Measurements from ENCODE around the gene ADORA1. TPM values are rescaled to one million over a fixed set of nuclear protein-coding genes. Genes with fewer than 3 reads are reported as not detected.

The ADORA1 gene
- total RNA-seq, 4 donors from 2014 or later = 1.5 TPM; not detected in 3

DNA sequence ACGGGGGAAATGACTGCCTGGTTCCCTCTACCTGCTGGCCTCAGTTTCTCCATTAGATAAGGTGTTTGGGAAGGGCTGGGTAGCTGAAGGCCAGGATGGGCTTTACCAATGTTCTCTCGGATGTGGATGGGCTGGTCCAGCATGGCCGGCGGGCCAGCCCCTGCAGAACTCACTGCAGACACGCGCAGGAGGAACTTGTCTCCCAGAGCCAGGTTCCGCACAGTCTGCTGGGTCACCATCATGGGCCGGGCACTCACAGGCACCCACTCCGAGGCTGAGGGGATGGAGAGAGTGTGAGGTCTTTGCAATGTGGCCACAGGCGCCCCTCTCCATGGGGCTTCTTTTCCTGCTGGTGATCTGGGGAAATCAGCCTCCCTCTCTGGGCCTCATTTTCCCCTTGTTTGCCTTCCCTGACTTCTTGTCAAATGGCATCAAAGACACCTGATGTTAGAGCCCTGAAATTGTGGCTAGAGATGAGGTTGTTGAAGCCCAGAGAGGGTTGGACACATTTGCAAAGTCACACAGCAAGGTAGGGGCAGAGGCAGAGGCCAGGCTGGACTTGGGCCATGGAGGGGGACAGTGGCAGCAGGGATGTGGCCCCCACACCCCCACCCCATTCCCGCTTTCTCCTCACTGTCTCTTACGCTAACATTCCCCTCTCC lies 46.9 kb downstream of the ADORA1 start:
- no peaks in the 10 kb centered on the region for H3K27me3 ChIP-seq
- no peak overlapping the region for H3K27ac ChIP-seq
- TF ChIP-seq, protein P1, sequence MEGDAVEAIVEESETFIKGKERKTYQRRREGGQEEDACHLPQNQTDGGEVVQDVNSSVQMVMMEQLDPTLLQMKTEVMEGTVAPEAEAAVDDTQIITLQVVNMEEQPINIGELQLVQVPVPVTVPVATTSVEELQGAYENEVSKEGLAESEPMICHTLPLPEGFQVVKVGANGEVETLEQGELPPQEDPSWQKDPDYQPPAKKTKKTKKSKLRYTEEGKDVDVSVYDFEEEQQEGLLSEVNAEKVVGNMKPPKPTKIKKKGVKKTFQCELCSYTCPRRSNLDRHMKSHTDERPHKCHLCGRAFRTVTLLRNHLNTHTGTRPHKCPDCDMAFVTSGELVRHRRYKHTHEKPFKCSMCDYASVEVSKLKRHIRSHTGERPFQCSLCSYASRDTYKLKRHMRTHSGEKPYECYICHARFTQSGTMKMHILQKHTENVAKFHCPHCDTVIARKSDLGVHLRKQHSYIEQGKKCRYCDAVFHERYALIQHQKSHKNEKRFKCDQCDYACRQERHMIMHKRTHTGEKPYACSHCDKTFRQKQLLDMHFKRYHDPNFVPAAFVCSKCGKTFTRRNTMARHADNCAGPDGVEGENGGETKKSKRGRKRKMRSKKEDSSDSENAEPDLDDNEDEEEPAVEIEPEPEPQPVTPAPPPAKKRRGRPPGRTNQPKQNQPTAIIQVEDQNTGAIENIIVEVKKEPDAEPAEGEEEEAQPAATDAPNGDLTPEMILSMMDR (IDR thresholded peaks at IDR 0.05) = no peak
- TF ChIP-seq POLR2A (IDR thresholded peaks at IDR 0.05) = no peak
- no peaks in the 10 kb centered on the region for H3K36me3 ChIP-seq
- no peak for DNase-seq
- H3K4me1 ChIP-seq = peaks cover 0 to 2% (median 0%) of the 10 kb centered on the region in 4 donors
- no peak overlapping the region for H3K4me3 ChIP-seq
- no peaks in the 10 kb centered on the region for H3K9me3 ChIP-seq

DNA sequence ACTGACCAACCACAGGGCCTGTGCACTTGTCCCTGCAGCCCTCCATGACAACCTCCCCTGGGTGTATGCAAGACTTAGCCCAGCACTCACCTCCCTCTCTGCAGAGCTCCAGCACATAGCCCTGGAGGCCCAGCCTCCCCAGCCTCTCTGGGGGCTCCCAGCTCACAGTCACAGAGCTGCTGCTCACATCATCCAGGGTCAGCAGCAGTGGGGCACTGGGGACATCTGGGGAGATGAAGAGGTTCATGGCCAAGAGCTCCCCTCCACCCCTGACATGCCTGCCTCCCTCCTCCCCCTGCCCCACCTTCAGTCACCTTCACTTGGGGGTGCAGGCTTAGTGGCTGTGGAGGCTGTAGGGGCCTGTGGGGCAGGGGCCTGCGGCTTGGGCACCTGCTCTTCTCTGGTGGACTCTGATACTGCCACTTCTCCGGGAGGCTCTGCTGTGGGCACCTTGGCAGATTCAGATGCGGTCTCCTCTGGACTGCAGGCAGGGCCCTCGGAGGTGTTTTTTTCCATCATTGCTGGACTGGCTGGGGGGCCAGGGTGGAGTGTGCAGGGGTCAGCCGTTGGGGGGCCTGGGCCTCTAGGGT lies 47.8 kb downstream of the ADORA1 start, which contains the start of gene MYBPH:
Gene MYBPH, minus strand, starts transcription at position 590 of the 590 bp plus-strand sequence. Its CDS starts 71 bp downstream, at position 519.
- Histone ChIP-seq H3K36me3 (no peaks in the 10 kb centered on the region), H3K4me1 (peaks cover 0 to 2% (median 0%) of the 10 kb centered on the region in 4 donors), H3K9me3 (no peaks in the 10 kb centered on the region), H3K27me3 (no peaks in the 10 kb centered on the region), H3K27ac (no peak within 1 kb of the TSS), H3K4me3 (no peak within 1 kb of the TSS)
- TF ChIP-seq, protein P1 (IDR thresholded peaks at IDR 0.05) = no peak
- no peak for TF ChIP-seq POLR2A (IDR thresholded peaks at IDR 0.05)
- DNase-seq = no peak

DNA sequence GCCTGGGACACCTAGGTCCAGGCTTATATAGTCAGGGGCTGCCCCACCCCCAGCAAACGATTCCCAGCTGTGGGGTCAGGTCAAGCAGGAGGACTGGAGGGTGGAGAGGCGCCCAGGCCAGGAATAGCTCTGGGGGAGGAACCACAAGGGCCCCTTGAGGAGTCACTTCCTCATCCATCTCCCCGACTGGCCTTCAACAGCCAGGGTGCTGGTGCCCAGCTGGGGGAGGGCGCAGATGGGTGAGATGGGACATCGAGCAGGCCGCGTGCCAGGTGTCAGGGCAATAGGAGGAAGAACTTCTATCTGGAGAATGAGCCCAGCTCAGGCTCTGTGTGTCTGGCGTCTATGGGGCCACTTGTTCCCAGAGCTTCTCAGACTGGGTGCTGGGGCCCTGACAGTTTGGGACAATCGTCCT lies 48.3 kb downstream of the ADORA1 start:
- TF ChIP-seq POLR2A (IDR thresholded peaks at IDR 0.05) = no peak
- TF ChIP-seq, protein P1 (IDR thresholded peaks at IDR 0.05) = no peak
- H3K27me3 ChIP-seq = no peaks in the 10 kb centered on the region
- H3K27ac ChIP-seq = no peak overlapping the region
- no peaks in the 10 kb centered on the region for H3K36me3 ChIP-seq
- no peak overlapping the region for H3K4me3 ChIP-seq
- DNase-seq = peak in 1 of 3 donors; percentile 37
- peaks cover 0 to 2% (median 0%) of the 10 kb centered on the region in 4 donors for H3K4me1 ChIP-seq
- H3K9me3 ChIP-seq = no peaks in the 10 kb centered on the region

DNA sequence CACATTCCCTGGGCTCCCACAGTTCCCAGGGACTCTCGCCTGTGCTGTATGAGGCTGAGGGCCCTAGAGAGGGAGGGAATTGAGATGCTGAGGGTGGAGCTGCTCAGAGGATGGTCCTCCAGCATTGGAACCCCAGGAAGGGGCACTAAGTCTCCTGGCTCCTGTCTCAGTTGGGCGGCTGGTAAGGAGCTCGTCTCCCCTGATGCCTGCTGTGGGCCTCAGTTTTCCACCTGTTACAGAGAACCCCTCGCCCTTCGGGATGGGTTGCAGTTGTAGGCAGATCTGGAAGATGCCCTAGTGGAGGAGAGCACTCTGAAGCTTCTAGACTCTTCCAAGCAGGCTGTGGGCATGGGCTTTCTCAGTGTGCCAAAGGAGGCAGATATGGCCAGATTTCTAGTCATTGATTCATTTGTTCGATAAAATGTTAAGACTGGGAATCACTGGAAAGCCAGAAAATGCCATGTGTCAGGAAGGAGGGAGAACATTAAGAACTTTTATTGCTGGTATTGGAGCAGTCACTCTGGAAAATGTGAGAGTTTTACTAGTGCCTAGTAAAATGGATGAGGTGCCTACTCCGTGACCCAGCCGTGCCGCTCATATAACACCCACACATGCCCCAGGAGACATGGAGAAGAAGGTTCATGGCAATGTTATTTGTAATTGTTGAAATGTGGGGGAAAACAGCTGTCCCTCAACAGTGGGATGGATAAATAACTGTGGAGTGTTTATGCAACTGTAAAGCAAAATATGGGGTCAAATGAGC lies 48.9 kb downstream of the ADORA1 start:
- no peaks in the 10 kb centered on the region for H3K9me3 ChIP-seq

DNA sequence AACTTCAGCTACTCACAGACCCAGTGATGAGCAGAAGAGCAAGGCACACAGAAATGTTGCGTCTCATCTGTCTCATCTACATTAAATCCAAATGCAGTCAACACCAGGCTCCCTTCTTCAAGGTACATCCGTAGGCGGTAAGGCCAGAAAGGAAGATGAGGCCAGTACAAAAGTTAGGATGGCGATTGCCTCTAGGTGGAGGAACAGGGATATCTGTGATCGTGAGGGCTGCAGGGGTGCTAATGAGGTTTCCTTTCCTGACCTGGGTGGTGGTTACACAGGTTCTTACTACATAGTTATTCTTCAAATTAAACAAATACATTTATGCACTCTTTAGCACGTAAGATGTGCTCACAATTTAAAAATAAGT lies 49.5 kb downstream of the ADORA1 start:
- H3K9me3 ChIP-seq = no peaks in the 10 kb centered on the region
- no peak overlapping the region for H3K27ac ChIP-seq
- DNase-seq = peak in 1 of 3 donors; percentile 9
- H3K4me1 ChIP-seq = peaks cover 0 to 2% (median 0%) of the 10 kb centered on the region in 4 donors
- H3K4me3 ChIP-seq = no peak overlapping the region
- no peak for TF ChIP-seq POLR2A (IDR thresholded peaks at IDR 0.05)
- TF ChIP-seq, protein P1 (IDR thresholded peaks at IDR 0.05) = no peak
- H3K36me3 ChIP-seq = no peaks in the 10 kb centered on the region
- no peaks in the 10 kb centered on the region for H3K27me3 ChIP-seq

More for the DNA sequence above, 48.9 kb downstream of the ADORA1 start:
- Histone ChIP-seq H3K27me3 (no peaks in the 10 kb centered on the region), H3K27ac (no peak overlapping the region), H3K4me1 (peaks cover 0 to 2% (median 0%) of the 10 kb centered on the region in 4 donors), H3K36me3 (no peaks in the 10 kb centered on the region), H3K4me3 (no peak overlapping the region)
- TF ChIP-seq, protein P1 (IDR thresholded peaks at IDR 0.05) = no peak
- no peak for TF ChIP-seq POLR2A (IDR thresholded peaks at IDR 0.05)
- DNase-seq = peak in 1 of 3 donors; percentile 22

All from Peyer's patch (tissue), 4 donors.